Tibial artery (tissue), 4 donors: Measurements from ENCODE around the gene TNRC6A.
A peak's percentile ranks its signal among the peaks of the same experiment; 100 is the strongest.
"Not testable (repeated sequence)": the region's sequence is repeated elsewhere in the genome, so short reads cannot be mapped to it uniquely, and the experiment has no call there.

Source experiments
- DNase-seq, 2 donors: peaks; one replicate each; pipeline ENCODE4 v3.0.0-alpha.2; 2019
- H3K27ac ChIP-seq, 2 donors: fragments of 200-600 bp; sonication (generic) in 1 of 2; 1 replicate in 1 of 2; 2 replicates in 1 of 2; pipeline ENCODE4 v1.5.1; 2018 to 2019; ENCODE audit warnings: mild to moderate bottlenecking in 1 of 2
- H3K27me3 ChIP-seq, 2 donors: fragments of 200-600 bp; sonication (generic) in 1 of 2; one replicate each; pipeline versions ENCODE4 v1.5.1 to v1.6.0; 2016 to 2019
- H3K36me3 ChIP-seq, 3 donors: fragments of 200-600 bp; sonication (generic) in 2 of 3; one replicate each; pipeline ENCODE4 v1.5.1; 2016 to 2019; ENCODE audit warnings: mild to moderate bottlenecking in 2 of 3
- H3K4me1 ChIP-seq, 4 donors: fragments of 200-600 bp; sonication (generic) in 2 of 4; 1 replicate in 3 of 4; 2 replicates in 1 of 4; pipeline ENCODE4 v1.5.1; 2016 to 2019
- H3K4me3 ChIP-seq, 2 donors: fragments of 200-600 bp; sonication (generic) in 1 of 2; 1 replicate in 1 of 2; 2 replicates in 1 of 2; pipeline ENCODE4 v1.5.1; 2018 to 2019; ENCODE audit warnings: mild to moderate bottlenecking in 2 of 2
- H3K9me3 ChIP-seq, 3 donors: fragments of 200-600 bp; sonication (generic) in 1 of 3; one replicate each; pipeline ENCODE4 v1.5.1; 2016 to 2019
- intact Hi-C: fragments of 100-400 bp; cut with DNase I; formaldehyde crosslinking; loops from one replicate; pipeline ENCODE4 v1.15.0; 2023; ENCODE audit warnings: low total_unique reads
- TF ChIP-seq, protein P1 (sequence below), 2 experiments: fragments of 200-600 bp in 1 of 2; fragments of 450-650 bp in 1 of 2; IDR thresholded peaks; one replicate each; pipeline ENCODE4 v1.5.1; 2017 to 2019; ENCODE audit warnings: antibody characterized with exemption in 2 of 2, mild to moderate bottlenecking in 1 of 2, moderate library complexity in 1 of 2

TNRC6A gene

GRCh38 chr16:24698308-24698707 lies 31.1 kb upstream of the TNRC6A start:
- H3K27me3 ChIP-seq = no peaks in the 10 kb centered on the region
- no peak overlapping the region for H3K4me3 ChIP-seq
- H3K36me3 ChIP-seq = no peaks in the 10 kb centered on the region
- peaks cover 0 to 36% (median 24%) of the 10 kb centered on the region in 4 donors for H3K4me1 ChIP-seq
- H3K27ac ChIP-seq = peak overlapping the region in 1 of 2 donors; percentile 86
- DNase-seq = no peak
- TF ChIP-seq, protein P1, sequence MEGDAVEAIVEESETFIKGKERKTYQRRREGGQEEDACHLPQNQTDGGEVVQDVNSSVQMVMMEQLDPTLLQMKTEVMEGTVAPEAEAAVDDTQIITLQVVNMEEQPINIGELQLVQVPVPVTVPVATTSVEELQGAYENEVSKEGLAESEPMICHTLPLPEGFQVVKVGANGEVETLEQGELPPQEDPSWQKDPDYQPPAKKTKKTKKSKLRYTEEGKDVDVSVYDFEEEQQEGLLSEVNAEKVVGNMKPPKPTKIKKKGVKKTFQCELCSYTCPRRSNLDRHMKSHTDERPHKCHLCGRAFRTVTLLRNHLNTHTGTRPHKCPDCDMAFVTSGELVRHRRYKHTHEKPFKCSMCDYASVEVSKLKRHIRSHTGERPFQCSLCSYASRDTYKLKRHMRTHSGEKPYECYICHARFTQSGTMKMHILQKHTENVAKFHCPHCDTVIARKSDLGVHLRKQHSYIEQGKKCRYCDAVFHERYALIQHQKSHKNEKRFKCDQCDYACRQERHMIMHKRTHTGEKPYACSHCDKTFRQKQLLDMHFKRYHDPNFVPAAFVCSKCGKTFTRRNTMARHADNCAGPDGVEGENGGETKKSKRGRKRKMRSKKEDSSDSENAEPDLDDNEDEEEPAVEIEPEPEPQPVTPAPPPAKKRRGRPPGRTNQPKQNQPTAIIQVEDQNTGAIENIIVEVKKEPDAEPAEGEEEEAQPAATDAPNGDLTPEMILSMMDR (IDR thresholded peaks at IDR 0.05) = no peak
- H3K9me3 ChIP-seq = no peaks in the 10 kb centered on the region
- intact Hi-C loops = no loop called here

GRCh38 chr16:24699151-24699723 lies 30.2 kb upstream of the TNRC6A start:
- H3K4me3 ChIP-seq = no peak overlapping the region
- intact Hi-C loops = no loop called here
- H3K27ac ChIP-seq = peak overlapping the region; percentile 76 to 86
- H3K36me3 ChIP-seq = no peaks in the 10 kb centered on the region
- H3K9me3 ChIP-seq = no peaks in the 10 kb centered on the region
- TF ChIP-seq, protein P1 (IDR thresholded peaks at IDR 0.05) = no peak
- no peaks in the 10 kb centered on the region for H3K27me3 ChIP-seq
- peaks cover 0 to 46% (median 24%) of the 10 kb centered on the region in 4 donors for H3K4me1 ChIP-seq
- DNase-seq = no peak

- Histone ChIP-seq H3K27me3 (no peaks in the 10 kb centered on the region), H3K4me1 (peaks cover 0 to 55% (median 27%) of the 10 kb centered on the region in 4 donors), H3K36me3 (no peaks in the 10 kb centered on the region), H3K27ac (peak overlapping the region; percentile 77 to 86), H3K4me3 (no peak overlapping the region), H3K9me3 (no peaks in the 10 kb centered on the region)
- TF ChIP-seq, protein P1 (IDR thresholded peaks at IDR 0.05) = peak; percentile 39 to 49
- intact Hi-C loops = no loop called here
- DNase-seq = peak; percentile 89 to 94
Observed at GRCh38 chr16:24700549-24701392, 28.7 kb upstream of the TNRC6A start.

DNA sequence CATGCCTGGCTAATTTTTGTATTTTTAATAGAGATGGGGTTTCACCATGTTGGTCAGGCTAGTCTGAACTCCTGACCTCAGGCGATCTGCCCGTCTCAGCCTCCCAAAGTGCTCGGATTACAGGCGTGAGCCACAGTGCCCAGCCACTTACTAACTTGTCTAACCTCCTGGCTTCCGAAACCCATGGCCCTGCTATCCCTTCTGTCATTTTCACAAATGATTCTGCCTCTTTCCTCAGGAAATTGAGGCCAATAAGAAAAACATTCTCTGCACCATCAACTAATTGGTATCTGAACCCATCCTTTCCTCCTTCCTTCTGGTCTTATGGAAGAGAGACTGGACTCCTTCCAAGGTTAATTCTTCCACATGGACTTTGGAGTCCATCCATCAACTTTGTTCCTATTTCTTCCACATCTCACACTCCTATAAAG lies 27.9 kb upstream of the TNRC6A start:
- DNase-seq = peak; percentile 47 to 71
- intact Hi-C loops = no loop called here
- Histone ChIP-seq H3K4me1 (peaks cover 0 to 62% (median 27%) of the 10 kb centered on the region in 4 donors), H3K4me3 (no peak overlapping the region), H3K27me3 (no peaks in the 10 kb centered on the region), H3K36me3 (no peaks in the 10 kb centered on the region), H3K9me3 (no peaks in the 10 kb centered on the region), H3K27ac (peak overlapping the region; percentile 77 to 86)
- TF ChIP-seq, protein P1 (IDR thresholded peaks at IDR 0.05) = no peak

GRCh38 chr16:24707760-24708159 lies 21.7 kb upstream of the TNRC6A start:
- H3K27me3 ChIP-seq, intact Hi-C loops, H3K9me3 ChIP-seq, DNase-seq, H3K4me3 ChIP-seq, H3K36me3 ChIP-seq: not testable (repeated sequence)
- peaks cover 0 to 45% (median 4%) of the 10 kb centered on the region in 4 donors for H3K4me1 ChIP-seq
- peak overlapping the region in 1 of 2 donors; percentile 85 for H3K27ac ChIP-seq

- Histone ChIP-seq H3K36me3 (no peaks in the 10 kb centered on the region), H3K27me3 (no peaks in the 10 kb centered on the region), H3K4me1 (peaks cover 0 to 4% (median 0%) of the 10 kb centered on the region in 4 donors), H3K27ac (no peak overlapping the region), H3K4me3 (no peak overlapping the region), H3K9me3 (peaks cover 0 to 5% (median 0%) of the 10 kb centered on the region in 3 donors)
- TF ChIP-seq, protein P1 (IDR thresholded peaks at IDR 0.05) = no peak
- no peak for DNase-seq
- intact Hi-C loops = no loop called here
Observed at GRCh38 chr16:24713379-24713778, 16.1 kb upstream of the TNRC6A start.
